ENCODE results near the gene ZNF440. TPM values are rescaled to one million over a fixed set of nuclear protein-coding genes. Genes with fewer than 3 reads are reported as not detected.
"Not testable (repeated sequence)": the region's sequence is repeated elsewhere in the genome, so short reads cannot be mapped to it uniquely, and the experiment has no call there.

ZNF440 gene
- total RNA-seq, 5 donors from 2014 or later (not counting 1 experiment from before 2014, with no cell fraction given) = 6.3 to 19.8 (median 17.7) TPM

DNA sequence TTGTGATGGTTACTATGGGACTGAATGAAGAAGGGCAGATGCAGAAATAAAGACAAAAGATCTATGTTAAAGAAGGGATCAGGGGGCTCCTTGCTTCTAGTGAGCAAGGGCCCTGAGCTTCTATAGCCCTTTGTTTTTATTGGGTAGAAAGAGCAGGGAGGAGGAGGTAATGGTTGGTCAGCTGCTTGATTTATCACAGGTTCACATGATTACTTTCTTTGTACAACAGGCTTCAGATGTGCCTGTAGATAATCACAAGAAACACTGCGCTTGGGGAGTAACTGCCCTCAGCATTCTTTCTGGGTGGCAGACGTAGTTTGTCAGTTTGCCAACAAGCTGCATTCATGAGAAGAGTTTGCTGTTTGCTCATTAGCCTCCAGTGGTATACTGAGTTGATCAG lies 29.6 kb downstream of the ZNF440 start:
- ChIA-PET POLR2A (no interaction called here), CTCF (no interaction called here)
- Histone ChIP-seq H3K4me1 (ENCODE audit: control insufficient read depth in 1 of 2, extremely low read depth in 1 of 2, insufficient read depth in 2 of 2, low read length in 2 of 2) (peaks cover 2 to 9% of the 10 kb centered on the region in 2 experiments), H3K27ac (ENCODE audit: low read length) (no peak overlapping the region), H3K4me3 (ENCODE audit: control insufficient read depth in 1 of 2, extremely low read depth in 1 of 2, low read length in 1 of 2) (no peak overlapping the region), H3K27me3 (replicated peaks in 1 of 2; ENCODE audit: control insufficient read depth in 2 of 2, extremely low read depth in 1 of 2, insufficient read depth in 2 of 2, low read length in 1 of 2) (no peaks in the 10 kb centered on the region), H3K9me3 (no peaks in the 10 kb centered on the region), H3K36me3 (ENCODE audit: control insufficient read depth in 2 of 2, extremely low read depth in 1 of 2, insufficient read depth in 1 of 2, low read length in 1 of 2) (no peaks in the 10 kb centered on the region)
- Mint-ChIP-seq H3K27me3 (no peaks in the 10 kb centered on the region), H3K9me3 (peaks cover 4 to 15% (median 6%) of the 10 kb centered on the region in 3 donors), H3K27ac (no peak overlapping the region), H3K36me3 (no peaks in the 10 kb centered on the region), H3K4me3 (no peak overlapping the region), H3K4me1 (peaks cover 10 to 13% (median 11%) of the 10 kb centered on the region in 3 donors)
- no peak for ATAC-seq (replicated peaks in 1 of 4)
- 86% methylated on average over 2 of the region's 2 CpGs for WGBS (ENCODE audit: insufficient coverage)
- no peak for DNase-seq

DNA sequence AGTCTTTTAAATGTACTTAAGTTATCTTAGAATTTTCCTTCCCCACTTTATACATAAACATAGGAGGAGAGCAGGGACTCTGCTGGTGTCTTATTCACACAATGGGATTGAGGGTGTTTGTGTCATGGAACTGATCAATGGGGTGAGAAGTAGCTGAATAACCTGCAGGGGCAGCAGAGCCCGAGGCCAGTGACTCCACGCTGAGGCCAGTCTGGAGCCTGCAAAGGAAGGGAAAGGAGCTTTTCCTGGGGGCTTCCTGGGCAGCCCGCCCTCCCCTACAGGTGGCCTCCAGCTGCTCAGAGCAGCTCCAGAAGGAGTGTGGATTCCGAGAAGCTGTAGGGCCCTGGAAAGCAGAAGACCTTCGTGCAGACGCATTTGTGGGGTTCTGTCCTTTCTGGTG lies 33.5 kb downstream of the ZNF440 start:
- CTCF ChIA-PET; H3K27ac ChIP-seq (ENCODE audit: low read length); H3K9me3 ChIP-seq; H3K9me3 Mint-ChIP-seq; ATAC-seq (replicated peaks in 1 of 4); POLR2A ChIA-PET; H3K36me3 ChIP-seq (ENCODE audit: control insufficient read depth in 2 of 2, extremely low read depth in 1 of 2, insufficient read depth in 1 of 2, low read length in 1 of 2); H3K27me3 Mint-ChIP-seq; H3K4me3 ChIP-seq (ENCODE audit: control insufficient read depth in 1 of 2, extremely low read depth in 1 of 2, low read length in 1 of 2); DNase-seq; H3K27me3 ChIP-seq (replicated peaks in 1 of 2; ENCODE audit: control insufficient read depth in 2 of 2, extremely low read depth in 1 of 2, insufficient read depth in 2 of 2, low read length in 1 of 2); H3K27ac Mint-ChIP-seq: not testable (repeated sequence)
- WGBS (ENCODE audit: insufficient coverage) = 83% methylated on average over 4 of the region's 6 CpGs
- Mint-ChIP-seq H3K4me1 (peaks cover 24 to 36% (median 31%) of the 10 kb centered on the region in 3 donors), H3K4me3 (peak overlapping the region in 1 of 3 donors; percentile 84), H3K36me3 (peaks cover 16% of the 10 kb centered on the region)
- peaks cover 4 to 16% of the 10 kb centered on the region in 2 experiments for H3K4me1 ChIP-seq (ENCODE audit: control insufficient read depth in 1 of 2, extremely low read depth in 1 of 2, insufficient read depth in 2 of 2, low read length in 2 of 2)

DNA sequence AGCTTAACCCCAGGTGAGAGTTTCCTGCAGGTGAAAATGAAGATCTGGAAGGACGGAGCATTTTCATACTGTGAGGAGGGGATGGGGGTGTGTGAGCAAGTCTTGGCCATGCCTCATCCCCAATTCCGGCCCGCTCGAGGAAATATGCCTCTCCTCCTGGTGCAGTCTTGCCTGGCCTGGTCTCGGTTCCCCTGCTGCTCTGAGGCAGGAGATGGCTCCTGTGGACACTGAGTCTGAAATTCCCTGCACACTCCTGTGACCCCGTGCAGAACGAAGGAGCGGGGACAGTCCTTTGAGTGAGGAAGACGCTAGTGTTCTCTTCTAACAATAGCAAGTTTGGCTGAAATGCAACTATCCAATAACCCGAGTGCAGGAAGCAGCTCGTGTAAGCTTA lies 34.1 kb downstream of the ZNF440 start:
- no peak for DNase-seq
- ATAC-seq (replicated peaks in 1 of 4) = no peak

GRCh38 chr19:11848594-11849469 lies 34.8 kb downstream of the ZNF440 start, which contains the start of gene ZNF439:
TSS of gene ZNF439 (plus strand) at chr19:11848726. CDS start at chr19:11848868, 142 bp downstream.
- WGBS (ENCODE audit: insufficient coverage) = under 1% methylated on average over 50 of the region's 59 CpGs
- Mint-ChIP-seq H3K9me3 (peaks cover 0 to 7% (median 6%) of the 10 kb centered on the region in 3 donors), H3K27me3 (no peaks in the 10 kb centered on the region), H3K4me3 (peak within 1 kb of the TSS; percentile 84 to 89 (median 85)), H3K4me1 (peaks cover 24 to 36% (median 31%) of the 10 kb centered on the region in 3 donors), H3K27ac (peak within 1 kb of the TSS; percentile 86), H3K36me3 (peaks cover 20% of the 10 kb centered on the region)
- Histone ChIP-seq H3K9me3 (no peaks in the 10 kb centered on the region), H3K36me3 (ENCODE audit: control insufficient read depth in 2 of 2, extremely low read depth in 1 of 2, insufficient read depth in 1 of 2, low read length in 1 of 2) (no peaks in the 10 kb centered on the region), H3K4me1 (ENCODE audit: control insufficient read depth in 1 of 2, extremely low read depth in 1 of 2, insufficient read depth in 2 of 2, low read length in 2 of 2) (peaks cover 4 to 16% of the 10 kb centered on the region in 2 experiments), H3K27me3 (replicated peaks in 1 of 2; ENCODE audit: control insufficient read depth in 2 of 2, extremely low read depth in 1 of 2, insufficient read depth in 2 of 2, low read length in 1 of 2) (no peaks in the 10 kb centered on the region), H3K4me3 (ENCODE audit: control insufficient read depth in 1 of 2, extremely low read depth in 1 of 2, low read length in 1 of 2) (peak within 1 kb of the TSS; percentile 79 to 80), H3K27ac (ENCODE audit: low read length) (peak within 1 kb of the TSS; percentile 62)
- ChIA-PET CTCF (interaction anchor here in 1 of 2 donors (0.5 kb wide), 1 partner anchor 76 kb away, joined by 3 read pairs; no protein-coding TSS in a partner anchor), POLR2A (no interaction called here)
- peak; percentile 72 to 94 (median 87) for DNase-seq
- peak; percentile 100 for ATAC-seq (replicated peaks in 1 of 4)

More for the DNA sequence above, 34.1 kb downstream of the ZNF440 start:
- peaks cover 0 to 5% (median 5%) of the 10 kb centered on the region in 3 donors for H3K9me3 Mint-ChIP-seq
- Histone ChIP-seq H3K27me3 (replicated peaks in 1 of 2; ENCODE audit: control insufficient read depth in 2 of 2, extremely low read depth in 1 of 2, insufficient read depth in 2 of 2, low read length in 1 of 2) (no peaks in the 10 kb centered on the region), H3K36me3 (ENCODE audit: control insufficient read depth in 2 of 2, extremely low read depth in 1 of 2, insufficient read depth in 1 of 2, low read length in 1 of 2) (no peaks in the 10 kb centered on the region), H3K4me3 (ENCODE audit: control insufficient read depth in 1 of 2, extremely low read depth in 1 of 2, low read length in 1 of 2) (peak overlapping the region; percentile 79 to 80), H3K4me1 (ENCODE audit: control insufficient read depth in 1 of 2, extremely low read depth in 1 of 2, insufficient read depth in 2 of 2, low read length in 2 of 2) (peaks cover 4 to 16% of the 10 kb centered on the region in 2 experiments), H3K27ac (ENCODE audit: low read length) (peak overlapping the region; percentile 62), H3K9me3 (no peaks in the 10 kb centered on the region)
- peak overlapping the region; percentile 86 for H3K27ac Mint-ChIP-seq
- peaks cover 24 to 36% (median 31%) of the 10 kb centered on the region in 3 donors for H3K4me1 Mint-ChIP-seq
- CTCF ChIA-PET = interaction anchor here in 1 of 2 donors (0.5 kb wide), 1 partner anchor 76 kb away, joined by 3 read pairs; no protein-coding TSS in a partner anchor
- POLR2A ChIA-PET = no interaction called here
- peak overlapping the region; percentile 84 to 89 (median 85) for H3K4me3 Mint-ChIP-seq
- no peaks in the 10 kb centered on the region for H3K27me3 Mint-ChIP-seq
- WGBS (ENCODE audit: insufficient coverage) = 31% methylated on average over 10 of the region's 11 CpGs
- H3K36me3 Mint-ChIP-seq = peaks cover 16% of the 10 kb centered on the region

DNA sequence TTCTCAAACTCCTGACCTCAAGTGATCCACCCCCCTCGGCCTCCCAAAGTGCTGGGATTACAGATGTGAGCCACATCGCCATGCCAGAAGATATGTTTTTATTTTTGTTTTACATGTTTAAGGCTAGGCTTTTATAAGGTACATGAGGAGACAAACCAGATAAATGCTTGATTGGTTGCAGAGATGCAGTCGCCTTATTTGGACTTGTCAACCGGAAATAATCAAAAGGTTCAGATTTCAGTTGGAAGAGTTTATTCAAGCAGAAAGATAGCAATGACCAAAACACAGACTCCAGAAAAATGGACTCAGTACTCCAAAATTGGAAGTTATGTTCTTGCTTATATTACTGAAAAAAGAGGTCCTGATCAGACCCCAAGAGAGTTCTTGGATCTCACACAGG lies 36.2 kb downstream of the ZNF440 start:
- H3K4me3 ChIP-seq (ENCODE audit: control insufficient read depth in 1 of 2, extremely low read depth in 1 of 2, low read length in 1 of 2); DNase-seq; CTCF ChIA-PET; H3K9me3 ChIP-seq; H3K9me3 Mint-ChIP-seq; POLR2A ChIA-PET; H3K27ac ChIP-seq (ENCODE audit: low read length); H3K27ac Mint-ChIP-seq; ATAC-seq (replicated peaks in 1 of 4); H3K36me3 ChIP-seq (ENCODE audit: control insufficient read depth in 2 of 2, extremely low read depth in 1 of 2, insufficient read depth in 1 of 2, low read length in 1 of 2); H3K27me3 Mint-ChIP-seq; H3K27me3 ChIP-seq (replicated peaks in 1 of 2; ENCODE audit: control insufficient read depth in 2 of 2, extremely low read depth in 1 of 2, insufficient read depth in 2 of 2, low read length in 1 of 2): not testable (repeated sequence)
- Mint-ChIP-seq H3K4me3 (peak overlapping the region in 2 of 3 donors; percentile 6 to 84), H3K4me1 (peaks cover 24 to 36% (median 31%) of the 10 kb centered on the region in 3 donors), H3K36me3 (peaks cover 30% of the 10 kb centered on the region)
- WGBS (ENCODE audit: insufficient coverage) = 100% methylated on average over 1 of the region's 4 CpGs
- H3K4me1 ChIP-seq (ENCODE audit: control insufficient read depth in 1 of 2, extremely low read depth in 1 of 2, insufficient read depth in 2 of 2, low read length in 2 of 2) = peaks cover 4 to 16% of the 10 kb centered on the region in 2 experiments

DNA sequence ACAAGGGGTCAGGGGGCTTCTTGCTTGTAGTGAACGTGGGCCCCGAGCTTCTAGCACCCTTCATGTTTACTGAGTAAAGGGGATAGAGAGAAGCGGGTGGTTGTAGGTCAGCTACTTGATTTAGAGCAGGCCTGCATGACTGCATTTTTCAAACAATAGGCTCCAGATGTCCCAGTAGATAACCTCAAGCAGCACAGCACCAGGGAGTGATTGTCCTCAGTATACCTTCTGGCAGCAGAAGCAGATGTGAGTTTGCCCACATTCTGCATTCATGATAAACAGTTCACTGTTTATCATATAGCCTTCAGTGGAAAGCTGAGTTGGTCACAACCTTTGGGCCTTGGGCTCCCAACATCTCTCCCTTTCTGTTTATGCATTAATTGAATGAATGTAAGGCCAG lies 39.3 kb downstream of the ZNF440 start:
- CTCF ChIA-PET = interaction anchor here in 1 of 2 donors (0.6 kb wide), 1 partner anchor 39 kb away, joined by 9 read pairs; no protein-coding TSS in a partner anchor
- Histone ChIP-seq H3K4me1 (ENCODE audit: control insufficient read depth in 1 of 2, extremely low read depth in 1 of 2, insufficient read depth in 2 of 2, low read length in 2 of 2) (peaks cover 2 to 11% of the 10 kb centered on the region in 2 experiments), H3K4me3 (ENCODE audit: control insufficient read depth in 1 of 2, extremely low read depth in 1 of 2, low read length in 1 of 2) (no peak overlapping the region), H3K36me3 (ENCODE audit: control insufficient read depth in 2 of 2, extremely low read depth in 1 of 2, insufficient read depth in 1 of 2, low read length in 1 of 2) (peaks cover 0 to 6% of the 10 kb centered on the region in 2 donors), H3K27ac (ENCODE audit: low read length) (no peak overlapping the region), H3K9me3 (peaks cover 3% of the 10 kb centered on the region), H3K27me3 (replicated peaks in 1 of 2; ENCODE audit: control insufficient read depth in 2 of 2, extremely low read depth in 1 of 2, insufficient read depth in 2 of 2, low read length in 1 of 2) (no peaks in the 10 kb centered on the region)
- DNase-seq (no peak), ATAC-seq (replicated peaks in 1 of 4) (no peak)
- Mint-ChIP-seq H3K27me3 (no peaks in the 10 kb centered on the region), H3K4me3 (no peak overlapping the region), H3K4me1 (peaks cover 18 to 38% (median 27%) of the 10 kb centered on the region in 3 donors), H3K27ac (no peak overlapping the region), H3K36me3 (peaks cover 55% of the 10 kb centered on the region), H3K9me3 (peaks cover 14 to 33% (median 33%) of the 10 kb centered on the region in 3 donors)
- 100% methylated on average over 1 of the region's 3 CpGs for WGBS (ENCODE audit: insufficient coverage)
- POLR2A ChIA-PET = no interaction called here

Measured in T-cell (primary cell).